ENCODE data around the gene SYCP1.

DNA sequence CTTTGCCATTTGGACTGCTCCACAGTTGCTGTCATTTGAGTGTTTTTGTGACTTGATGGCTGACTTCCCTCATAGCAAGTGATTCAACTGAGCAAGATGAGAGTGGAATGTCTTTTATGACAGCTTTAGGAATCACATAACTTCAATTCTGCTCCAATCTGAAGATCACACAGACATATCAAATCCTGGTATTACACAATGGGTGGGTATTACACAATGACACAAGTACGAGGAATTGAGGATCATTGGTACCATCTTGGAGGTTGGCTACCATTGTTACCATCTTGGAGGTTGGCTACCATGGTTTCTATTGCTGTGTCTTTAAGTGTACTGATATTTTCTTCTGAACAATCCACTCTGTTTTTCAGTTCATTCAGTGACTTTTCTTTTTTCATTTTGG lies 166.5 kb downstream of the SYCP1 start:
- TF ChIP-seq YY1 (IDR thresholded peaks at IDR 0.05; ENCODE audit: insufficient read depth, insufficient read length): no peak
- no peak for TF ChIP-seq ZNF274 (IDR thresholded peaks at IDR 0.05; ENCODE audit: low read depth, low read length)
- TF ChIP-seq SUZ12 (IDR thresholded peaks at IDR 0.05; ENCODE audit: extremely low read depth, insufficient read depth, insufficient read length): no peak
